Effector memory CD8-positive, alpha-beta T cell (primary cell): ENCODE measurements around the gene S100A13.
A peak's percentile ranks its signal among the peaks of the same experiment; 100 is the strongest.
"Not testable (repeated sequence)": the region's sequence is repeated elsewhere in the genome, so short reads cannot be mapped to it uniquely, and the experiment has no call there.

Experiments
- ATAC-seq: fragments of 150-1000 bp; cut with Tn5 transposase; replicated peaks from 2 replicates; pipeline ENCODE4 v1.10.0; 2021; ENCODE audit warnings: mild to moderate bottlenecking, moderate library complexity
- DNase-seq, 3 experiments: peaks; one replicate each; pipeline ENCODE4 v3.0.0; 2021
- H3K27ac Mint-ChIP-seq, 2 donors: one replicate each; pipeline ENCODE4 v1.8.0; 2022; ENCODE audit warnings: mild to moderate bottlenecking in 2 of 2, mixed read lengths in 2 of 2, moderate library complexity in 2 of 2
- H3K27me3 Mint-ChIP-seq, 2 donors: one replicate each; pipeline ENCODE4 v1.8.0; 2022; ENCODE audit warnings: mixed read lengths in 2 of 2
- H3K36me3 Mint-ChIP-seq: one replicate; pipeline ENCODE4 v1.8.0; 2022; ENCODE audit warnings: mild to moderate bottlenecking, moderate library complexity, mixed read lengths; ENCODE audit not compliant: insufficient read depth
- H3K4me1 Mint-ChIP-seq, 2 donors: one replicate each; pipeline ENCODE4 v1.8.0; 2022; ENCODE audit warnings: low read depth in 2 of 2, mixed read lengths in 2 of 2
- H3K4me3 Mint-ChIP-seq, 2 donors: one replicate each; pipeline ENCODE4 v1.8.0; 2022; ENCODE audit warnings: mild to moderate bottlenecking in 2 of 2, mixed read lengths in 2 of 2, moderate library complexity in 2 of 2
- H3K9me3 Mint-ChIP-seq, 2 donors: one replicate each; pipeline ENCODE4 v1.8.0; 2022; ENCODE audit warnings: mixed read lengths in 2 of 2

The S100A13 gene

GRCh38 chr1:153577138-153577537, 50.2 kb downstream of the S100A13 start:
- Mint-ChIP-seq H3K4me1 (no peaks in the 10 kb centered on the region), H3K27me3 (peaks cover 21 to 32% of the 10 kb centered on the region in 2 donors), H3K36me3 (peaks cover 4% of the 10 kb centered on the region), H3K27ac (no peak overlapping the region), H3K9me3 (no peaks in the 10 kb centered on the region), H3K4me3 (no peak overlapping the region)
- ATAC-seq (no peak), DNase-seq (no peak)

DNA sequence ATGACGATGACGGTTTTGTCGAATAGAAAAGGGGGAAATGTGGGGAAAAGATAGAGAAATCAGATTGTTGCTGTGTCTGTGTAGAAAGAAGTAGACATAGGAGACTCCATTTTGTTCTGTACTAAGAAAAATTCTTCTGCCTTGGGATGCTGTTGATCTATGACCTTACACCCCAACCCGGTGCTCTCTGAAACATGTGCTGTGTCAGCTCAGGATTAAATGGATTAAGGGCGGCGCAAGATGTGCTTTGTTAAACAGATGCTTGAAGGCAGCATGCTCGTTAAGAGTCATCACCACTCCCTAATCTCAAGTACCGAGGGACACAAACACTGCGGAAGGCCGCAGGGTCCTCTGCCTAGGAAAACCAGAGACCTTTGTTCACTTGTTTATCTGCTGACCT, 51.8 kb downstream of the S100A13 start:
- not testable (repeated sequence) for H3K4me1 Mint-ChIP-seq, ATAC-seq, H3K36me3 Mint-ChIP-seq, H3K27ac Mint-ChIP-seq, DNase-seq, H3K4me3 Mint-ChIP-seq, H3K9me3 Mint-ChIP-seq
- peaks cover 33 to 48% of the 10 kb centered on the region in 2 donors for H3K27me3 Mint-ChIP-seq

- peaks cover 35 to 49% of the 10 kb centered on the region in 2 donors for H3K27me3 Mint-ChIP-seq
- H3K9me3 Mint-ChIP-seq, H3K4me1 Mint-ChIP-seq, DNase-seq, H3K4me3 Mint-ChIP-seq, ATAC-seq, H3K36me3 Mint-ChIP-seq, H3K27ac Mint-ChIP-seq: not testable (repeated sequence)
These were observed 52.2 kb downstream of the S100A13 start for GRCh38 chr1:153575081-153575491.

- H3K36me3 Mint-ChIP-seq: peaks cover 4% of the 10 kb centered on the region
- H3K27me3 Mint-ChIP-seq: peaks cover 23 to 43% of the 10 kb centered on the region in 2 donors
- no peaks in the 10 kb centered on the region for H3K9me3 Mint-ChIP-seq
- no peak for ATAC-seq
- no peak overlapping the region for H3K4me3 Mint-ChIP-seq
- H3K4me1 Mint-ChIP-seq: peaks cover 5% of the 10 kb centered on the region in 2 donors
- H3K27ac Mint-ChIP-seq: no peak overlapping the region
- DNase-seq: no peak
These were observed 54.0 kb downstream of the S100A13 start for GRCh38 chr1:153573351-153573750.

DNA sequence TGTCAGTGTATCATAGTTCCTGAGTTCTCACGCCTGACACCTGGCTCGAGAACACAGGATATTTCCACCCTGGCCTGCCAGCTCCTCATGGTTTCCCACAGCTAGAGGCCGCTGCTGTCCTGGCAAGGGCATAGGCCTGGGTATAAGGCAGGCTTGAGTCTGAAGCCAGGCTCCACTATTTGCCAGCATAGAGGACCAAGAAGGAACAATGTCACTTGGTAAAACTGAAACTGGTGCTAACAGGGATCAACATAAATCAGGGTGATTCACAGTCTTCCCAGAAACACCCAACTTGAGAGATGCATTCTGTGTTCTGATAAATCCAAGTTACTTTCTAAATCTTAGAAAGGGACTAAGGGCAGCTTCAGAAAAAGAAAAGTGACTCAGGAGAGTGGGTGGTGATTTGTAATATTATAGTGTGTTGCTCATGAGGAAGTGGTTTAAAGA, 54.7 kb downstream of the S100A13 start:
- H3K27me3 Mint-ChIP-seq: peaks cover 16 to 35% of the 10 kb centered on the region in 2 donors
- no peak overlapping the region for H3K27ac Mint-ChIP-seq
- no peak overlapping the region for H3K4me3 Mint-ChIP-seq
- DNase-seq (peak in 2 of 3 experiments; percentile 18 to 21), ATAC-seq (peak; percentile 66)
- H3K9me3 Mint-ChIP-seq: no peaks in the 10 kb centered on the region
- peaks cover 6% of the 10 kb centered on the region for H3K36me3 Mint-ChIP-seq
- H3K4me1 Mint-ChIP-seq: peaks cover 10 to 11% of the 10 kb centered on the region in 2 donors

- no peak overlapping the region for H3K27ac Mint-ChIP-seq
- H3K9me3 Mint-ChIP-seq: no peaks in the 10 kb centered on the region
- H3K27me3 Mint-ChIP-seq: peaks cover 14 to 26% of the 10 kb centered on the region in 2 donors
- no peak for DNase-seq
- H3K4me3 Mint-ChIP-seq: no peak overlapping the region
- peaks cover 6% of the 10 kb centered on the region for H3K36me3 Mint-ChIP-seq
- peaks cover 15 to 16% of the 10 kb centered on the region in 2 donors for H3K4me1 Mint-ChIP-seq
- ATAC-seq: no peak
These were observed 55.6 kb downstream of the S100A13 start for GRCh38 chr1:153571706-153572105.

DNA sequence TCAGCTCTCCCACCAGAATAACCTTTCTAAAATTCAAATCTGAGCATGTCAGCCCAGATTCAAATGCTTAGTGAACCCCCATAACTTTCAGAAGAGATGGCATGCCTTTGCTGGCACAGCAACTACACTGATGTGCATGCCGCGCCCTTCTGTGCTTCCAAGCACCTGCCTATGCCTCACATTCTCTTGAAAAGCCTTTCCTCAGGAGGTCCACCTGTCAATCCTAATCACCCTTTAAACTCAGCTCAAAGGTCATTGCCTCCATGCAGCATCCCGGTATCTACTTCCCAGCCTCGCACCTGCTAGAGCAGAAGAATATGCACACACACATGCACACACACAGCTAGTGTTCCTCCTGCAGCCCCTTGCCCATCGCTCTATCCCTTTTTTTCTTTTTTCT, 56.4 kb downstream of the S100A13 start:
- Mint-ChIP-seq H3K27ac (no peak overlapping the region), H3K4me1 (peaks cover 22 to 23% of the 10 kb centered on the region in 2 donors), H3K27me3 (peaks cover 14 to 22% of the 10 kb centered on the region in 2 donors), H3K9me3 (no peaks in the 10 kb centered on the region), H3K4me3 (no peak overlapping the region), H3K36me3 (peaks cover 3% of the 10 kb centered on the region)
- ATAC-seq: no peak
- DNase-seq: no peak

GRCh38 chr1:153569465-153569864, 57.8 kb downstream of the S100A13 start:
- H3K36me3 Mint-ChIP-seq: peaks cover 3% of the 10 kb centered on the region
- ATAC-seq (no peak), DNase-seq (no peak)
- peaks cover 14 to 22% of the 10 kb centered on the region in 2 donors for H3K27me3 Mint-ChIP-seq
- H3K27ac Mint-ChIP-seq: peak overlapping the region in 1 of 2 donors; percentile 20
- H3K9me3 Mint-ChIP-seq: no peaks in the 10 kb centered on the region
- H3K4me3 Mint-ChIP-seq: no peak overlapping the region
- H3K4me1 Mint-ChIP-seq: peaks cover 26 to 27% of the 10 kb centered on the region in 2 donors
